ENCODE measurements around the gene MCF2L. TPM values are rescaled to one million over a fixed set of nuclear protein-coding genes. Genes with fewer than 3 reads are reported as not detected.

MCF2L gene
- total and polyA plus RNA-seq, 9 of the 15 experiments (the other 6 are each of a cell fraction or from before 2014, with no cell fraction given), result 0.05 to 0.25 (median 0.18) TPM; not detected in 5

DNA sequence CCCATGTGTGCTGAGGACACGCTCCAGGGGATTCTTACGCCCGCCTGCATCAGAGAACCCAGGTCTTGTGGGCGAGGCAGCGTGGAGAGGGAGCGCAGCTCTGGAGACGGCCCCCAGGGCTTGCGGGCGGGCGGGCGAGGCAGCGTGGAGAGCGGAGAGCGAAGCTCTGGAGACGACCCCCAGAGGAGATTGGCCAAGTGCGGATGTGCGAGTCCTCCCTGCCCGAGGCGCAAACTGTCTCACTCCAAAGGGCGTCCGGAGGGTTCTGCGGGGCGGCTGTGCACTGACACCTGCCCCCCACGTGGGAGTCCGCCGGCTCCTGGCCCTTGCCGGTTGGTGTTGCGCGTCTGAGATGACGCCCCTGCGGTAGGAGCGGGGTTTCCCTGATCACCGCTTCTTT, 39.8 kb downstream of the MCF2L start:
- WGBS (ENCODE audit: insufficient coverage, low coverage, missing lambda C conversion rate), result 12% methylated on average over 14 of the region's 33 CpGs
- in situ Hi-C loops (cut with MboI), result no loop called here
- Histone ChIP-seq H3K4me3 (no peak overlapping the region), H3K9me3 (replicated peaks; ENCODE audit: control insufficient read depth, insufficient read depth, low read depth, low read length) (no peaks in the 10 kb centered on the region), H3K9me1 (ENCODE audit: control insufficient read depth, insufficient read depth, low read length) (no peaks in the 10 kb centered on the region), H3K27me3 (ENCODE audit: control insufficient read depth in 2 of 2, insufficient read depth in 2 of 2, low read length in 2 of 2) (peaks cover 3 to 47% of the 10 kb centered on the region in 2 experiments; a peak in 4 of 5 replicates), H3K4me1 (replicated peaks in 1 of 2; ENCODE audit: control insufficient read depth in 2 of 2, insufficient read depth in 2 of 2, low read length in 2 of 2) (no peaks in the 10 kb centered on the region), H3K36me3 (ENCODE audit: control insufficient read depth, insufficient read depth, low read length) (no peaks in the 10 kb centered on the region), H3K9ac (ENCODE audit: insufficient read depth in 1 of 2, low read depth in 2 of 2, low read length in 2 of 2) (no peak overlapping the region), H4K20me1 (replicated peaks; ENCODE audit: control insufficient read depth, insufficient read depth, low read length) (no peaks in the 10 kb centered on the region), H3K4me2 (ENCODE audit: insufficient read depth, low read length) (no peak overlapping the region), H3K27ac (ENCODE audit: extremely low read depth, low read depth, low read length) (no peak overlapping the region), H2AFZ (ENCODE audit: low read depth, low read length) (no peak overlapping the region), H3K79me2 (ENCODE audit: control insufficient read depth, insufficient read depth, low read length) (no peaks in the 10 kb centered on the region)
- TF ChIP-seq YY1 (IDR thresholded peaks at IDR 0.05; ENCODE audit: borderline replicate concordance in 1 of 3, control insufficient read depth in 1 of 3, extremely low read depth in 1 of 3, insufficient read depth in 3 of 3, insufficient read length in 1 of 3, insufficient replicate concordance in 2 of 3, low read depth in 1 of 3, low read length in 2 of 3) (no peak), ZNF224 (CRISPR knock-in tag; IDR thresholded peaks at IDR 0.05) (no peak), RFX5 (IDR thresholded peaks at IDR 0.05; ENCODE audit: low read depth, low read length) (no peak)
- ATAC-seq, result no peak
- POLR2A ChIA-PET, result no interaction called here
- CTCF ChIA-PET (ENCODE audit: low intra/inter-chr PET ratio), result no interaction called here
- intact Hi-C loops (cut with micrococcal nuclease), result loop anchor here (10.0 kb wide), 1 partner anchor 54 kb away; no protein-coding TSS in a partner anchor
- FAIRE-seq, result no peak
- BruUV-seq (replicated peaks), result no TSS peak
- no peak for DNase-seq (ENCODE audit: extremely low read depth in 1 of 4, low spot score in 3 of 4)

DNA sequence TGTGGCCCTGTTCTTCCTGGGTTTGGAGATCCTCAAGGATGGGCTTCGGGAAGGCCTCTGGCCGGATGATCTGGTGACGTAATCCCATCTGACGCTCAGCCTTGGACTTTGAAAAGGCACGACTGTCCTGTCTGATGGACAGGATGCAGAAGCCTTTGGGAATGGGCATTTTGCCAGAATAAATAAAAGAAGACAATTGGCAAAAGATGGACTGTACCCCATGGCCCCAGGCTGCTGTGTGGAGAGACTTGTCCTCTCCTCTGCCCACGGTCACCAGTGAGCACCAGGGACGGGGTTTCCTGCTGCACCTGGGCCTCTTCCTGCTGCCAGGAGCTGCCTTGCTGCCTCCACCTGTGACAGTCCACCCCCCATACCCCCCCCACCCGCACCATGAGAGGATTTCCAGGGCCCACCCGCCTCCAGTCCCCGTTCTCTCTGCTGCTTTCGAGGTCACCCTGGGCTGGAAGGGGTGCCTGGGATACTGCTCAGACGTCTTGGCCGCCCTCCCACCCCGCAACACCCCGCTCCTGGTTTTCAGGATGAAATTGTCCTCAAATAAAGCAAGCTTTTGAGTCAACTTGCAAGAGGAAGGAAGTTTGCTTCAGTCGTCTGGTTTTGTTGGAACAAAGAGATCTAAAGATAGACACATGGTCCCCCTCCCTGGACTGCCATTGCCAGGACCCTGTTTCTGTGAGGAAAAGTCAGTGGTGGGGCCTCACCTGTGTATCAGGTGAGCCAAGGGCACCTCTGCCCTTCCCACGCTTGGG, 40.9 kb downstream of the MCF2L start:
- no peaks in the 10 kb centered on the region for H4K20me1 ChIP-seq (replicated peaks; ENCODE audit: control insufficient read depth, insufficient read depth, low read length)
- ATAC-seq, result no peak
- no peaks in the 10 kb centered on the region for H3K9me3 ChIP-seq (replicated peaks; ENCODE audit: control insufficient read depth, insufficient read depth, low read depth, low read length)
- H2AFZ ChIP-seq (ENCODE audit: low read depth, low read length), result no peak overlapping the region
- WGBS (ENCODE audit: insufficient coverage, low coverage, missing lambda C conversion rate), result 0% methylated on average over 7 of the region's 17 CpGs
- no peaks in the 10 kb centered on the region for H3K36me3 ChIP-seq (ENCODE audit: control insufficient read depth, insufficient read depth, low read length)
- H3K27me3 ChIP-seq (ENCODE audit: control insufficient read depth in 2 of 2, insufficient read depth in 2 of 2, low read length in 2 of 2), result peaks cover 3 to 41% of the 10 kb centered on the region in 2 experiments; a peak in 4 of 5 replicates
- H3K79me2 ChIP-seq (ENCODE audit: control insufficient read depth, insufficient read depth, low read length), result no peaks in the 10 kb centered on the region
- no peak overlapping the region for H3K9ac ChIP-seq (ENCODE audit: insufficient read depth in 1 of 2, low read depth in 2 of 2, low read length in 2 of 2)
- no peak for FAIRE-seq
- H3K9me1 ChIP-seq (ENCODE audit: control insufficient read depth, insufficient read depth, low read length), result no peaks in the 10 kb centered on the region
- H3K4me1 ChIP-seq (replicated peaks in 1 of 2; ENCODE audit: control insufficient read depth in 2 of 2, insufficient read depth in 2 of 2, low read length in 2 of 2), result no peaks in the 10 kb centered on the region
- H3K27ac ChIP-seq (ENCODE audit: extremely low read depth, low read depth, low read length), result no peak overlapping the region
- intact Hi-C loops (cut with micrococcal nuclease) (loop anchor here (10.0 kb wide), 1 partner anchor 55 kb away; no protein-coding TSS in a partner anchor), in situ Hi-C loops (cut with MboI) (no loop called here)
- H3K4me2 ChIP-seq (ENCODE audit: insufficient read depth, low read length), result no peak overlapping the region
- TF ChIP-seq, protein P1, sequence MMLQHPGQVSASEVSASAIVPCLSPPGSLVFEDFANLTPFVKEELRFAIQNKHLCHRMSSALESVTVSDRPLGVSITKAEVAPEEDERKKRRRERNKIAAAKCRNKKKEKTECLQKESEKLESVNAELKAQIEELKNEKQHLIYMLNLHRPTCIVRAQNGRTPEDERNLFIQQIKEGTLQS (IDR thresholded peaks at IDR 0.05), result peak; percentile 14; the same call in 1 of the 2 replicates
- TF ChIP-seq, protein P1 (CRISPR knock-in tag; conservative IDR thresholded peaks at IDR 0.05), result no peak
- peak; percentile 52; the same call in 1 of the 2 replicates for TF ChIP-seq NFIC (IDR thresholded peaks at IDR 0.05)
- TF ChIP-seq ZC3H8 (IDR thresholded peaks at IDR 0.05), result no peak
- POLR2A ChIA-PET, result no interaction called here
- CTCF ChIA-PET (ENCODE audit: low intra/inter-chr PET ratio), result no interaction called here
- no peak overlapping the region for H3K4me3 ChIP-seq
- BruUV-seq (replicated peaks), result no TSS peak
- DNase-seq (ENCODE audit: extremely low read depth in 1 of 4, low spot score in 3 of 4), result peak in 1 of 4 experiments; percentile 18

All from K562 (cell line).